IPS-20b (cell line): ENCODE results near the gene PLA2G12A.

ENCODE experiments used
- H3K27ac ChIP-seq: one replicate; pipeline ENCODE4 v1.5.1; 2013; ENCODE audit warnings: low read length
- H3K27me3 ChIP-seq: 2 replicates; pipeline ENCODE4 v1.6.1; 2013; ENCODE audit warnings: mild to moderate bottlenecking, low read length, inconsistent platforms; ENCODE audit not compliant: insufficient read depth
- H3K36me3 ChIP-seq: 2 replicates; pipeline ENCODE4 v1.6.1; 2013; ENCODE audit warnings: low read depth, mild to moderate bottlenecking, inconsistent platforms, low read length, moderate library complexity; ENCODE audit not compliant: insufficient read depth
- H3K4me1 ChIP-seq: 2 replicates; pipeline ENCODE4 v1.6.1; 2013; ENCODE audit warnings: mild to moderate bottlenecking, control low read depth, inconsistent platforms, low read length, moderate library complexity; ENCODE audit not compliant: insufficient read depth
- H3K4me3 ChIP-seq: 2 replicates; pipeline ENCODE4 v1.5.1; 2013; ENCODE audit warnings: mild to moderate bottlenecking, low read length, inconsistent platforms
- H3K9ac ChIP-seq: 2 replicates; pipeline ENCODE4 v1.6.1; 2013; ENCODE audit warnings: low read depth, mild to moderate bottlenecking, inconsistent platforms, low read length, moderate library complexity
- H3K9me3 ChIP-seq: 2 replicates; pipeline ENCODE4 v1.6.1; 2013; ENCODE audit warnings: mild to moderate bottlenecking, low read depth, low read length, inconsistent platforms; ENCODE audit not compliant: insufficient read depth

The PLA2G12A gene

GRCh38 chr4:109746728-109747127 lies 16.9 kb upstream of the PLA2G12A start:
- H3K36me3 ChIP-seq, result no peaks in the 10 kb centered on the region
- no peaks in the 10 kb centered on the region for H3K9me3 ChIP-seq

GRCh38 chr4:109745830-109746229 lies 16.0 kb upstream of the PLA2G12A start:
- Histone ChIP-seq H3K4me1 (no peaks in the 10 kb centered on the region), H3K36me3 (no peaks in the 10 kb centered on the region), H3K4me3 (no peak overlapping the region), H3K9me3 (no peaks in the 10 kb centered on the region), H3K27ac (no peak overlapping the region), H3K9ac (no peak overlapping the region), H3K27me3 (no peaks in the 10 kb centered on the region)

More at GRCh38 chr4:109746728-109747127, 16.9 kb upstream of the PLA2G12A start:
- Histone ChIP-seq H3K9ac (no peak overlapping the region), H3K4me3 (no peak overlapping the region), H3K4me1 (no peaks in the 10 kb centered on the region), H3K27me3 (no peaks in the 10 kb centered on the region), H3K27ac (no peak overlapping the region)

- Histone ChIP-seq H3K36me3 (no peaks in the 10 kb centered on the region), H3K4me1 (no peaks in the 10 kb centered on the region), H3K4me3 (no peak overlapping the region), H3K9me3 (no peaks in the 10 kb centered on the region), H3K27me3 (no peaks in the 10 kb centered on the region), H3K27ac (no peak overlapping the region), H3K9ac (no peak overlapping the region)
These were observed 9.7 kb upstream of the PLA2G12A start for GRCh38 chr4:109739547-109739946.

- H3K27me3 ChIP-seq, result no peaks in the 10 kb centered on the region
- no peaks in the 10 kb centered on the region for H3K36me3 ChIP-seq
- H3K4me3 ChIP-seq, result no peak overlapping the region
- no peak overlapping the region for H3K9ac ChIP-seq
- no peaks in the 10 kb centered on the region for H3K9me3 ChIP-seq
- H3K27ac ChIP-seq, result no peak overlapping the region
- H3K4me1 ChIP-seq, result no peaks in the 10 kb centered on the region
These were observed 8.4 kb upstream of the PLA2G12A start for GRCh38 chr4:109738104-109738872.

- H3K27me3 ChIP-seq, result no peaks in the 10 kb centered on the region
- no peaks in the 10 kb centered on the region for H3K9me3 ChIP-seq
- H3K9ac ChIP-seq, result no peak overlapping the region
- no peaks in the 10 kb centered on the region for H3K4me1 ChIP-seq
- no peak overlapping the region for H3K4me3 ChIP-seq
- no peak overlapping the region for H3K27ac ChIP-seq
- no peaks in the 10 kb centered on the region for H3K36me3 ChIP-seq
These were observed 5.9 kb upstream of the PLA2G12A start for GRCh38 chr4:109735566-109736365.

- Histone ChIP-seq H3K4me3 (no peak overlapping the region), H3K4me1 (no peaks in the 10 kb centered on the region), H3K9me3 (no peaks in the 10 kb centered on the region), H3K27ac (no peak overlapping the region), H3K9ac (no peak overlapping the region), H3K36me3 (no peaks in the 10 kb centered on the region), H3K27me3 (peaks cover 5% of the 10 kb centered on the region; the same call in 1 of the 2 replicates)
These were observed 3.9 kb upstream of the PLA2G12A start for GRCh38 chr4:109733728-109734127.

GRCh38 chr4:109730619-109731545 lies 1.0 kb upstream of the PLA2G12A start:
- Histone ChIP-seq H3K9me3 (no peaks in the 10 kb centered on the region), H3K27ac (peak overlapping the region; percentile 90), H3K36me3 (no peaks in the 10 kb centered on the region; the same call in 1 of the 2 replicates), H3K4me3 (peak overlapping the region; percentile 97), H3K9ac (peak overlapping the region; percentile 90; the same call in 1 of the 2 replicates), H3K4me1 (peaks cover 6% of the 10 kb centered on the region; the same call in 1 of the 2 replicates), H3K27me3 (peaks cover 5% of the 10 kb centered on the region; the same call in 1 of the 2 replicates)

- peaks cover 5% of the 10 kb centered on the region; the same call in 1 of the 2 replicates for H3K27me3 ChIP-seq
- no peaks in the 10 kb centered on the region for H3K9me3 ChIP-seq
- peak overlapping the region; percentile 96 for H3K4me3 ChIP-seq
- peaks cover 10% of the 10 kb centered on the region; the same call in 1 of the 2 replicates for H3K36me3 ChIP-seq
- H3K27ac ChIP-seq, result no peak overlapping the region
- peaks cover 6% of the 10 kb centered on the region; the same call in 1 of the 2 replicates for H3K4me1 ChIP-seq
- H3K9ac ChIP-seq, result peak overlapping the region; percentile 85; the same call in 1 of the 2 replicates
These were observed 653 bp downstream of the PLA2G12A start for GRCh38 chr4:109729117-109729717.

- Histone ChIP-seq H3K4me1 (peaks cover 6% of the 10 kb centered on the region; the same call in 1 of the 2 replicates), H3K9ac (peak overlapping the region; percentile 85; the same call in 1 of the 2 replicates), H3K27ac (no peak overlapping the region), H3K4me3 (peak overlapping the region; percentile 96), H3K27me3 (peaks cover 5% of the 10 kb centered on the region; the same call in 1 of the 2 replicates), H3K36me3 (peaks cover 11% of the 10 kb centered on the region; the same call in 1 of the 2 replicates), H3K9me3 (no peaks in the 10 kb centered on the region)
These were observed 1.5 kb downstream of the PLA2G12A start for GRCh38 chr4:109728385-109728784.

- peaks cover 3% of the 10 kb centered on the region; the same call in 1 of the 2 replicates for H3K4me1 ChIP-seq
- no peak overlapping the region for H3K27ac ChIP-seq
- H3K9ac ChIP-seq, result no peak overlapping the region
- H3K9me3 ChIP-seq, result no peaks in the 10 kb centered on the region
- H3K27me3 ChIP-seq, result no peaks in the 10 kb centered on the region
- H3K4me3 ChIP-seq, result no peak overlapping the region
- peaks cover 11% of the 10 kb centered on the region; the same call in 1 of the 2 replicates for H3K36me3 ChIP-seq
These were observed 6.8 kb downstream of the PLA2G12A start for GRCh38 chr4:109723110-109723509.
